Breast epithelium (tissue), 3 donors: ENCODE results near the gene TBC1D32.

Source experiments
- CTCF ChIP-seq, 3 donors: fragments of 450-650 bp; IDR thresholded peaks; one replicate each; pipeline ENCODE4 v1.5.1; 2016 to 2017; ENCODE audit warnings: antibody characterized with exemption in 3 of 3, mild to moderate bottlenecking in 3 of 3, moderate library complexity in 3 of 3
- POLR2A ChIP-seq: fragments of 450-650 bp; IDR thresholded peaks from one replicate; pipeline ENCODE4 v1.6.1; 2016; ENCODE audit warnings: antibody characterized with exemption, mild to moderate bottlenecking, moderate library complexity
- POLR2AphosphoS5 ChIP-seq, 3 donors: sonication (generic); formaldehyde crosslinking; IDR thresholded peaks; one replicate each; pipeline ENCODE4 v1.6.1; 2017; ENCODE audit warnings: antibody characterized with exemption in 3 of 3

GRCh38 chr6:121187833-121188200, 146.5 kb downstream of the TBC1D32 start:
- TF ChIP-seq CTCF (IDR thresholded peaks at IDR 0.05) (no peak), POLR2A (no peak), POLR2AphosphoS5 (IDR thresholded peaks at IDR 0.05) (no peak)
